Stomach (tissue), 4 donors: Measurements from ENCODE around the gene CCBE1.

Source experiments
- EP300 ChIP-seq: sonication (generic); formaldehyde crosslinking; IDR thresholded peaks from one replicate; pipeline ENCODE4 v1.6.1; 2017; ENCODE audit warnings: antibody characterized with exemption
- POLR2A ChIP-seq, 4 donors: fragments of 450-650 bp; IDR thresholded peaks; one replicate each; pipeline ENCODE4 v1.6.1; 2016; ENCODE audit warnings: antibody characterized with exemption in 4 of 4, control low read depth in 2 of 4, mild to moderate bottlenecking in 1 of 4, moderate library complexity in 1 of 4
- POLR2AphosphoS5 ChIP-seq, 3 donors: sonication (generic); formaldehyde crosslinking; IDR thresholded peaks; one replicate each; pipeline ENCODE4 v1.6.1; 2016; ENCODE audit warnings: antibody characterized with exemption in 3 of 3
- TF ChIP-seq, protein P1 (sequence below), 7 experiments: fragments of 450-650 bp in 4 of 7; fragments of 200-600 bp in 3 of 7; sonication (generic) in 3 of 7; IDR thresholded peaks; one replicate each; pipeline ENCODE4 v1.5.1; 2016 to 2019; ENCODE audit warnings: antibody characterized with exemption in 7 of 7, control low read depth in 2 of 7, mild to moderate bottlenecking in 1 of 7

DNA sequence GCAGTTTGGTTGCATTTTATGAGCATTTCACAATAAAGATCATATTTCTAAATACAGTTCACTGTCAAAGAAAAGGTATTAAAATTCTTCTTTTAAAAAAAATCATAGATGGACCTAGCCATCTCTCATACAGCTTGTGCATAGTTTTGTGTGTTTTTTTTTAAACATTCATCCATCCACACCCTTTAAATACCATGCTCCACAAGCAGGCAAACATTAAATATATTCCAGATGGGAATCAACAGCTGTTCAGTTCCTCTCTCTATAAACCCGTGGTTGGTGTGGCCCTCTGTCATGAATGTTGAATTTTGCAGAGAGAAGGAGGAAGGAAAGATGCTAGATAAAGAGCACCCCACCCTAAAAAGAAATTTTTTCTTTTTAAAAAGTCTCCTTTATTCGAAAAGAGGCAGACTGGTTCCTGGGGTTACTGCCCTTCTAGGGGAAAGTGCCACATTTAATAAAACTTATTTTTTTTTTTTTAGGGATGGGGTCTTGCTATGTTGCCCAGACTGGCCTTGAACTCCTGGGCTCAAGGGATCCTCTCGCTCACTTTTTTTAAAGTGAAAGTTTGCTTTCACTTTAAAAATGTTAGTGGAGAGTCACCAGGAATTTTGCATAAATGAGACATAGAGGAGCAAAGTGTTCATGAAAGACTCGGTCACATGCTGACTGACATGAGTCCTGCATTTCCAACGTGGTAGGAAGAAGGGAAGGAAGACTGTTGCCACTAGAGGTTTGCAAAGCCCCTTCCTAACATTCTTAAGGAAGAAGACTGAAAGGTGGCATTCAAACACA is 264.2 kb downstream of the CCBE1 start:
- TF ChIP-seq, protein P1, sequence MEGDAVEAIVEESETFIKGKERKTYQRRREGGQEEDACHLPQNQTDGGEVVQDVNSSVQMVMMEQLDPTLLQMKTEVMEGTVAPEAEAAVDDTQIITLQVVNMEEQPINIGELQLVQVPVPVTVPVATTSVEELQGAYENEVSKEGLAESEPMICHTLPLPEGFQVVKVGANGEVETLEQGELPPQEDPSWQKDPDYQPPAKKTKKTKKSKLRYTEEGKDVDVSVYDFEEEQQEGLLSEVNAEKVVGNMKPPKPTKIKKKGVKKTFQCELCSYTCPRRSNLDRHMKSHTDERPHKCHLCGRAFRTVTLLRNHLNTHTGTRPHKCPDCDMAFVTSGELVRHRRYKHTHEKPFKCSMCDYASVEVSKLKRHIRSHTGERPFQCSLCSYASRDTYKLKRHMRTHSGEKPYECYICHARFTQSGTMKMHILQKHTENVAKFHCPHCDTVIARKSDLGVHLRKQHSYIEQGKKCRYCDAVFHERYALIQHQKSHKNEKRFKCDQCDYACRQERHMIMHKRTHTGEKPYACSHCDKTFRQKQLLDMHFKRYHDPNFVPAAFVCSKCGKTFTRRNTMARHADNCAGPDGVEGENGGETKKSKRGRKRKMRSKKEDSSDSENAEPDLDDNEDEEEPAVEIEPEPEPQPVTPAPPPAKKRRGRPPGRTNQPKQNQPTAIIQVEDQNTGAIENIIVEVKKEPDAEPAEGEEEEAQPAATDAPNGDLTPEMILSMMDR (IDR thresholded peaks at IDR 0.05), result no peak
- no peak for TF ChIP-seq POLR2AphosphoS5 (IDR thresholded peaks at IDR 0.05)
- no peak for TF ChIP-seq EP300
- TF ChIP-seq POLR2A (IDR thresholded peaks at IDR 0.05), result no peak
